Smooth muscle cell (in vitro differentiated cells): ENCODE data around the gene AP1M2. TPM values are rescaled to one million over a fixed set of nuclear protein-coding genes. Genes with fewer than 3 reads are reported as not detected.

Source experiments
- DNase-seq: peaks from one replicate; lab custom pipeline; 2025; ENCODE audit not compliant: unreplicated experiment; lab: John Stamatoyannopoulos, UW
- H2AFZ ChIP-seq: fragments of 200-600 bp; sonication (generic); 2 replicates; pipeline ENCODE4 v1.6.0; 2016; ENCODE audit warnings: antibody characterized with exemption, low read depth, mild to moderate bottlenecking
- H3F3A ChIP-seq: fragments of 200-600 bp; sonication (generic); 2 replicates; pipeline ENCODE4 v1.6.0; 2017; ENCODE audit warnings: antibody characterized with exemption, low read depth
- H3K27ac ChIP-seq: fragments of 200-600 bp; sonication (generic); 2 replicates; pipeline ENCODE4 v1.5.1; 2016; ENCODE audit warnings: low read depth, mild to moderate bottlenecking
- H3K27me3 ChIP-seq: fragments of 200-600 bp; sonication (generic); 2 replicates; pipeline ENCODE4 v1.6.1; 2016; ENCODE audit warnings: low read depth, mild to moderate bottlenecking
- H3K36me3 ChIP-seq: fragments of 200-600 bp; sonication (generic); 2 replicates; pipeline ENCODE4 v1.5.1; 2016; ENCODE audit warnings: low read depth
- H3K4me1 ChIP-seq: fragments of 200-600 bp; sonication (generic); 2 replicates; pipeline ENCODE4 v1.5.1; 2016; ENCODE audit warnings: low read depth
- H3K4me2 ChIP-seq: fragments of 200-600 bp; sonication (generic); 2 replicates; pipeline ENCODE4 v1.6.0; 2016; ENCODE audit warnings: mild to moderate bottlenecking
- H3K4me3 ChIP-seq: fragments of 200-600 bp; sonication (generic); 2 replicates; pipeline ENCODE4 v1.5.1; 2016; ENCODE audit warnings: mild to moderate bottlenecking
- H3K79me2 ChIP-seq: fragments of 200-600 bp; sonication (generic); 2 replicates; pipeline ENCODE4 v1.6.0; 2016; ENCODE audit warnings: low read depth, mild to moderate bottlenecking
- H3K9ac ChIP-seq: fragments of 200-600 bp; sonication (generic); 2 replicates; pipeline ENCODE4 v1.6.0; 2016; ENCODE audit warnings: low read depth
- H3K9me3 ChIP-seq: fragments of 200-600 bp; sonication (generic); replicated peaks from 2 replicates; pipeline ENCODE4 v1.5.1; 2016; ENCODE audit warnings: low read depth
- H4K20me1 ChIP-seq: fragments of 200-600 bp; sonication (generic); 2 replicates; pipeline ENCODE4 v1.6.0; 2016; ENCODE audit warnings: low read depth
- WGBS: methylation state at CpG from one replicate; pipeline ENCODE4 v1.1.7; 2016; ENCODE audit warnings: low lambda C conversion rate; 5-methylcytosine and 5-hydroxymethylcytosine counted together
- polyA plus RNA-seq: library from polyadenylated mRNA; unstranded; fragments of >200 nt; fragmentation: Nextera tagmentation; extraction: Ambion mirVana; gene quantifications from 2 replicates; pipeline ENCODE4 v1.2.1, GENCODE V29; 2016
- total RNA-seq: library from RNA; depleted of rRNA; stranded (reverse); fragments of >200 nt; gene quantifications from 2 replicates; pipeline ENCODE4 v1.2.3, GENCODE V29; 2014
- TF ChIP-seq, protein P1 (sequence below): fragments of 200-600 bp; sonication (generic); IDR thresholded peaks from 2 replicates; pipeline ENCODE4 v1.5.1; 2017; ENCODE audit warnings: borderline replicate concordance, mild to moderate bottlenecking, antibody characterized with exemption; ENCODE audit not compliant: insufficient read depth, poor library complexity, severe bottlenecking

Gene AP1M2
- total and polyA plus RNA-seq, 2 experiments from 2014 or later, result 8.8 to 37.1 TPM

DNA sequence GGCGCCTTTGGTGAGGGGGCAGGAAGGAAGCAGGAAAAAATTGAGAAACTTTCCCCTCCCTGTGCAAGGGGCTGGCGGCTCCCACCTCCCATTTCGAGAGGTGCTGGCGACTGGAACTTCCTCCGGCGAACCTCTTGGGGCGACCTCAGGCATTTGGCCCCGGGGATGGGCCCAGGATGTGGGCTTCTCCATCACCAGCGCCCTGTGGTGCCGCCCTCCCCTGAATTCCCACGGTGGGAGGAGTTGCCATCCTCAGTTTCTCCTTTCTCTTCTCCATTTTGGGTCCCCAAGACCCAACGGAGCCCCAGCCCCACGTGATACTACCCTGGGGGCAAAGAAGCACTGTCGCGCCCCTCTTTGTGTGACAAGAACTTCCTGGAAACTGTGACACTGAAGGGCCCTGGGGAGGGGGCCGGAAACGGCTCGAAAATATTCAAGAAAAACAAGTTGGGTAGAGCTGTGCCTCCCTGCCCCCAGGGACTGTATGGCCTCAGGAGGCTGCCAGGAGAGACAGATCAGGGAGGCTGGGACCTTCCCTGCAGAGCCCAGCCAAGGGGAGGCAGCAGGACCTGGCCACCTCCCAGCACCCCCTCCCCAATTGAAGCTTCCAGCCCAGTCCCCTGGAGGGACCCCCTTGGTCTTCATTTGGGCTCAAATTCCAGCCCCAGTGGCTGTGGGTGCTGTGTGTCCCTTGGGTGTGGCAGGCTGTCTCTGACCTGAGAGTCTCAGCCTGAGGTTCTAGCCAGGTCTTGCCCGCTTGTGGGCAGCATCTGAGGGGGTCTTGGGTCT is 16.2 kb upstream of the AP1M2 start:
- Histone ChIP-seq H3K27me3 (no peaks in the 10 kb centered on the region), H3K36me3 (no peaks in the 10 kb centered on the region), H2AFZ (peak overlapping the region; percentile 98), H3F3A (peaks cover 2% of the 10 kb centered on the region), H3K9me3 (no peaks in the 10 kb centered on the region), H3K9ac (peak overlapping the region; percentile 85), H3K4me3 (peak overlapping the region; percentile 99), H3K4me2 (peak overlapping the region; percentile 98), H4K20me1 (peaks cover 11% of the 10 kb centered on the region), H3K4me1 (peaks cover 11% of the 10 kb centered on the region), H3K79me2 (peaks cover 46% of the 10 kb centered on the region), H3K27ac (peak overlapping the region; percentile 49)
- no peak for DNase-seq
- 9% methylated on average over 19 of the region's 19 CpGs for WGBS
- TF ChIP-seq, protein P1, sequence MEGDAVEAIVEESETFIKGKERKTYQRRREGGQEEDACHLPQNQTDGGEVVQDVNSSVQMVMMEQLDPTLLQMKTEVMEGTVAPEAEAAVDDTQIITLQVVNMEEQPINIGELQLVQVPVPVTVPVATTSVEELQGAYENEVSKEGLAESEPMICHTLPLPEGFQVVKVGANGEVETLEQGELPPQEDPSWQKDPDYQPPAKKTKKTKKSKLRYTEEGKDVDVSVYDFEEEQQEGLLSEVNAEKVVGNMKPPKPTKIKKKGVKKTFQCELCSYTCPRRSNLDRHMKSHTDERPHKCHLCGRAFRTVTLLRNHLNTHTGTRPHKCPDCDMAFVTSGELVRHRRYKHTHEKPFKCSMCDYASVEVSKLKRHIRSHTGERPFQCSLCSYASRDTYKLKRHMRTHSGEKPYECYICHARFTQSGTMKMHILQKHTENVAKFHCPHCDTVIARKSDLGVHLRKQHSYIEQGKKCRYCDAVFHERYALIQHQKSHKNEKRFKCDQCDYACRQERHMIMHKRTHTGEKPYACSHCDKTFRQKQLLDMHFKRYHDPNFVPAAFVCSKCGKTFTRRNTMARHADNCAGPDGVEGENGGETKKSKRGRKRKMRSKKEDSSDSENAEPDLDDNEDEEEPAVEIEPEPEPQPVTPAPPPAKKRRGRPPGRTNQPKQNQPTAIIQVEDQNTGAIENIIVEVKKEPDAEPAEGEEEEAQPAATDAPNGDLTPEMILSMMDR, result no peak

DNA sequence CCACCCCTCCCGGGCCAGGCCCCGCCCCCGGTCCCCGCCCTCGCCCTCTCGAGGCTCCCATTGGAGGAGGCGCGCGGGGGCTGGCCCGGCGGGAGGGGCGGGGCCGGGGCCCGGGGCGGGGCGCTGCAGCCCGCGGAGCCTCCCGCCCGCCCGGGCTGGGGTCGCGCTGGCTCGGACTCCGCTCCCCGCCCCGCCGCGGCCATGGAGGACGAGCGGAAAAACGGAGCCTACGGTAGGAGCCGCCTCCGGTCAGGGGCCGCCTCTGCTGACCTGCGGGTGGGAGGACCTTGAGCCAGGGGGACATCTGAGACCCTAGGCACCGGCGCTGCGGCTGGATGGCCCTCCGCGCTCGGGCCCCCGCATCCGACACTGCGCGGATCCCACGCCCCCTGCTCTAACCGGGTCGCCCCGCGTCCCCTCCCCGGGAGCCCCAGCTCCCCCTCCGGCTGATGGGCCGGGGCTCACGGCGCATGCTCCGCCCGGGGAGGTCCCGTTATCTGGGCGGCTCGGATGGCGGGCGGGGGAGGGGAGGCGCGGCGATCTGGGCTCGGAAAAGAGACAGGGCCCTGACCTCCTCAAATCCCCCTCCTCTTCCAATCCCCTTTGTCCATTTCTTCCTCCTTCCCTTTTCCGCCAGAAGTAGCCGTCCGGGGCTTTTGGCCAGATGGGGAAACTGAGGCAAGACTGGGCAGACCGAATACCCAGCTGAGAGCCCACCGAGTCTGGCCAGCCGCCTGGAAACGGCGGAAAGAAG is 15.4 kb upstream of the AP1M2 start:
- Histone ChIP-seq H2AFZ (peak overlapping the region; percentile 98), H4K20me1 (peaks cover 11% of the 10 kb centered on the region), H3K4me3 (peak overlapping the region; percentile 99), H3K9ac (peak overlapping the region; percentile 85), H3K4me2 (peak overlapping the region; percentile 98), H3K27me3 (no peaks in the 10 kb centered on the region), H3K27ac (peak overlapping the region; percentile 49), H3K9me3 (no peaks in the 10 kb centered on the region), H3K4me1 (peaks cover 11% of the 10 kb centered on the region), H3K36me3 (no peaks in the 10 kb centered on the region), H3K79me2 (peaks cover 46% of the 10 kb centered on the region), H3F3A (peaks cover 2% of the 10 kb centered on the region)
- TF ChIP-seq, protein P1, result no peak
- DNase-seq, result peak; percentile 66
- WGBS, result under 1% methylated on average over 21 of the region's 76 CpGs

DNA sequence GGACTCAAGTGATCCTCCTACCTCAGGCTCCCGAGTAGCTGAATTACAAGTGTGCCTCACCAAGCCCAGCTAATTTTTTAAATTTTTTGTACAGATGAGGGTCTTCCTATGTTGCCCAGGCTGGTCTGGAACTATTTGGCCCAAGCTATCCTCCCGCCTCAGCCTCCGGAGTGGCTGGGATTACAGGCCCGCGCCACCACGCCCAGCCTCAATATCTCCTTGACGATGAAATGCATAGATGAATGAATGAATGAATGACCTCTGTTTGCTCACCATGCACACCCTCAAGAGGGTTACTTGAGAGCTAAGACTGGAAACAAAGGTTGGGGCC is 14.9 kb upstream of the AP1M2 start:
- peaks cover 11% of the 10 kb centered on the region for H3K4me1 ChIP-seq
- peaks cover 11% of the 10 kb centered on the region for H4K20me1 ChIP-seq
- DNase-seq, result no peak
- H3F3A ChIP-seq, result peaks cover 2% of the 10 kb centered on the region
- no peaks in the 10 kb centered on the region for H3K27me3 ChIP-seq
- H3K4me3 ChIP-seq, result peak overlapping the region; percentile 99
- H3K9ac ChIP-seq, result no peak overlapping the region
- H3K9me3 ChIP-seq, result no peaks in the 10 kb centered on the region
- H3K36me3 ChIP-seq, result no peaks in the 10 kb centered on the region
- H3K27ac ChIP-seq, result no peak overlapping the region
- H3K4me2 ChIP-seq, result peak overlapping the region; percentile 98
- 27% methylated on average over 7 of the region's 7 CpGs for WGBS
- TF ChIP-seq, protein P1, result no peak
- H2AFZ ChIP-seq, result peak overlapping the region; percentile 66
- peaks cover 40% of the 10 kb centered on the region for H3K79me2 ChIP-seq
